Stimulated activated CD8-positive, alpha-beta memory T cell treated with anti-CD3 and anti-CD28 coated beads, Interleukin-12 subunit alpha, Interleukin-12 subunit beta, amount 100 ng/mL, for 4 hours (primary cell): ENCODE results near the gene DACT1.
"Not testable (repeated sequence)": the region's sequence is repeated elsewhere in the genome, so short reads cannot be mapped to it uniquely, and the experiment has no call there.

ENCODE experiments used
- DNase-seq: peaks from one replicate; pipeline ENCODE4 v3.0.0-alpha.2; 2020; ENCODE audit warnings: low read depth

DACT1 gene, protein sequence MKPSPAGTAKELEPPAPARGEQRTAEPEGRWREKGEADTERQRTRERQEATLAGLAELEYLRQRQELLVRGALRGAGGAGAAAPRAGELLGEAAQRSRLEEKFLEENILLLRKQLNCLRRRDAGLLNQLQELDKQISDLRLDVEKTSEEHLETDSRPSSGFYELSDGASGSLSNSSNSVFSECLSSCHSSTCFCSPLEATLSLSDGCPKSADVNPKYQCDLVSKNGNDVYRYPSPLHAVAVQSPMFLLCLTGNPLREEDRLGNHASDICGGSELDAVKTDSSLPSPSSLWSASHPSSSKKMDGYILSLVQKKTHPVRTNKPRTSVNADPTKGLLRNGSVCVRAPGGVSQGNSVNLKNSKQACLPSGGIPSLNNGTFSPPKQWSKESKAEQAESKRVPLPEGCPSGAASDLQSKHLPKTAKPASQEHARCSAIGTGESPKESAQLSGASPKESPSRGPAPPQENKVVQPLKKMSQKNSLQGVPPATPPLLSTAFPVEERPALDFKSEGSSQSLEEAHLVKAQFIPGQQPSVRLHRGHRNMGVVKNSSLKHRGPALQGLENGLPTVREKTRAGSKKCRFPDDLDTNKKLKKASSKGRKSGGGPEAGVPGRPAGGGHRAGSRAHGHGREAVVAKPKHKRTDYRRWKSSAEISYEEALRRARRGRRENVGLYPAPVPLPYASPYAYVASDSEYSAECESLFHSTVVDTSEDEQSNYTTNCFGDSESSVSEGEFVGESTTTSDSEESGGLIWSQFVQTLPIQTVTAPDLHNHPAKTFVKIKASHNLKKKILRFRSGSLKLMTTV

DNA sequence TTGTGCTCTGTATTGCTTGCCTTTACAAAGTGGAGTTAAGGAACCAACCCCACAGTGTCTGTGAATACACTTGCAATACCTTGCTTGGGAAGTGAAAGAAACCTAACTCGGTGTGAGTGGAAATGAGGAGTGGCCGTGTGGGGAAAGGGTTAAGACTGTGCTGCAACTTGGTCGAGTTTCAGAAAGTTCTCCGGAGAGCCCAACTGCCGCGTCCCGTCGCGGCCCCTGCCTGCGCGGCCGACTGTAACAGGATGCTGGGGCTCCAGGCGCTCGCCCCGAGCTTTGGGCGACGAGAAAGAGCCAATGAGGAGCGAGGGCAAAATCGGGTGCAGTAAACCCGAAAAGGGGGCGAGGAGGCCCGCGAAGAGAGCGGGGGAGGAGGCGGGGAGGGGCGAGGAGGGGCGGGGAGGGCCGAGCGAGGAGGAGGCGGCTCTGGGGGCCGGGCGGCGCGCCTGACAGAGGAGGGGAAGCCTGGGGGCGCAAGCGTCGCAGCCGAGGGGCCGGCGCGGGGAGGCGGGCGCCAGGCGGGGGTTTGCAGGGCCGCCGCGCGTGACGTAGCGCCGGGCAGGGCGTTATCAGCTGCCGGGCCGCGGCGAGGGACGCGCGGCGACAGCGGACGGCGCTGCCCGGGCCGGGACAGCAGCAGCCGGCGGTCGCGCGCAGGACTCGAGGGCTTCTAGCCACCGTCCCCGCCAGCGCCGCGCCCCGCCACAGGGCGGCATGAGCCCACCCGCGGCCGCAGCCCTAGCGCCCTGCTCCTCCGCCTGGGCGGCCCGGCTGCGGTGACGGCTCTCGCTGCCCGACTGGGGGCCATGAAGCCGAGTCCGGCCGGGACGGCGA lies at the start of gene DACT1:
Gene DACT1 (plus strand): TSS at position 572 of the 840 bp plus-strand sequence. CDS start 241 bp downstream, at position 813.
- DNase-seq = peak; percentile 26

DNA sequence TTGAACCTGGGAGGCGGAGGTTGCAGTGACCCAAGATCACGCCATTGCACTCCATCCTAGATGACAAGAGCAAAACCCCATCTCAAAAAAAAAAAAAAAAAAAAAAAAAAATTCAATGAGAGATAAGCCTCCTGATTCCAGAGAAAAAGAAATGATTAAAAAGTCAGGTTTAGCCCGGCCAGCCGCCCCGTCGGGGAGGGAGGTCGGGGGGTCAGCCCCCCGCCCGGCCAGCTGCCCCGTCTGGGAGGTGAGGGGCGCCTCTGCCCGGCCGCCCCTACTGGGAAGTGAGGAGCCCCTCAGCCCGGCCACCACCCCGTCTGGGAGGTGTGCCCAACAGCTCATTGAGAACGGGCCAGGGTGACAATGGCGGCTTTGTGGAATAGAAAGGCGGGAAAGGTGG lies 49.4 kb upstream of the DACT1 start:
- DNase-seq = not testable (repeated sequence)

DNA sequence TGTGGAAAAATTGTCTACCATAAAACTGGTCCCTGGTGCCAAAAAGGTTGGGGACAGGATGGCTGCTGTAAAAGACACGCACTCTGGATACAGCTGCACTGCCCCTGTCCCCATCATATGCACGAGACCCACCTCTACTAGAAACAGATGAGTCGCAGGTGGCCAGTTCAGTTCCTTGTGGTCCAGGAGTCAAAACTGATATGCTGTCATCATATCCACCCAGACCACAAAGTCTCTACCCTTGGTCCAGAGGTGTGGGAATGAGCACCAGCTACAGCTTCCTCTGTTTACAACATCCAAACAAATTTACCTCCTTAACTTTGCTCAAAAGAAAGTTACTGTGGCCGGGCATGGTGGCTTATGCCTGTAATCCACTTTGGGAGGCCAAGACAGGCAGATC lies 43.8 kb upstream of the DACT1 start:
- DNase-seq = no peak

DNA sequence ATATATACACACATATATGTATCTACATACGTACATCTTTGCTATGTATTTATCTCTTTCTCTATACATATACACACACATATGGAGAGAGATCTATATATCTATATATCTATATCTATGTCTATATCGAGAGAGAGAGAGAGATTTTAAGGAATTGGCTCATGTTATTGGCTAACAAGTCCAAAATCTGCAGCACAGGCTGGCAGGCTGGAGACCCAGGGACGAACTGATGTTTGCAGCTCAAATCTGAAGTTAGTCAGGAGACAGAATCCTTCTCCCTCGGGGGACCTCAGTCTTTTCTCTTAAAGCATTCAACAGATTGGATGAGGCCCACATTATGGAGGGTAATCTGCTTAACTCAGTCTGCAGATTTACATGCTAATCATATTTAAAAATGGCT lies 40.7 kb upstream of the DACT1 start:
- DNase-seq = no peak

DNA sequence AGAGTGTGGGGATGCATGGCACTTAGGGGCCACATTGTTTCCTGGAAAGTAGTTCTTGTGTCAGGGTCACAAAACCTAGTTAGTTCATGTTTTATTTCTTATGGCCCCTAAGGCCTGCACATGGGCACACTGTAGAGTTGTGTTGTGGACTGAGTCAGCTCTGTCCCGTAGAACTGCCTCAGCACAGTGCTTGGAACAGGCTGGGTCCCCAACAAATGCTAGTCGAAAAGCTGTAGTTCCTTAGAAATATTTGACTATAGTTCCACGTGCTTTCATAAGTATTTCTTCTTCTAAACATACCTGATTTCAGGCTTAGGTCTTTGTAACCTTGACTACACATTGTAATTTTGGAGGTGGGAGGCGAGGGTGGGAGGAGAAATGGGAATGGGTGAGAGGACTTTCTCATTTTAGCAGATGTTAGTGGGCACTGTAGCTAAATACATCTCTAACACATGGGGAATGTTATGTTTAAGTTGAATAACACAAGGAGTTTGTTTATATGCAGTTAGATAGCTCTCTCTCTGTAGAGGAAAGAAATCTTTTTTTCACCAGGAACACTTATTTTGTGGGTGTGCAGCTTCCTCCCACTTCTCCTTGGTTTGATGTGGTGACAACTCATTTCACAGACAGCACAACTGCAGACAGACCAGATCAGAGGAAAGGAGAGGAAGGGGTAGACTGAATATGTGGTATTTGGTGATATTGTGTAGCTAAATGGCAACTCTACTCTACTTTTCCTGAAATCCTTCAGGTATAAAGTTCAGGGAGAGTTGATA lies 39.5 kb upstream of the DACT1 start:
- DNase-seq = no peak

DNA sequence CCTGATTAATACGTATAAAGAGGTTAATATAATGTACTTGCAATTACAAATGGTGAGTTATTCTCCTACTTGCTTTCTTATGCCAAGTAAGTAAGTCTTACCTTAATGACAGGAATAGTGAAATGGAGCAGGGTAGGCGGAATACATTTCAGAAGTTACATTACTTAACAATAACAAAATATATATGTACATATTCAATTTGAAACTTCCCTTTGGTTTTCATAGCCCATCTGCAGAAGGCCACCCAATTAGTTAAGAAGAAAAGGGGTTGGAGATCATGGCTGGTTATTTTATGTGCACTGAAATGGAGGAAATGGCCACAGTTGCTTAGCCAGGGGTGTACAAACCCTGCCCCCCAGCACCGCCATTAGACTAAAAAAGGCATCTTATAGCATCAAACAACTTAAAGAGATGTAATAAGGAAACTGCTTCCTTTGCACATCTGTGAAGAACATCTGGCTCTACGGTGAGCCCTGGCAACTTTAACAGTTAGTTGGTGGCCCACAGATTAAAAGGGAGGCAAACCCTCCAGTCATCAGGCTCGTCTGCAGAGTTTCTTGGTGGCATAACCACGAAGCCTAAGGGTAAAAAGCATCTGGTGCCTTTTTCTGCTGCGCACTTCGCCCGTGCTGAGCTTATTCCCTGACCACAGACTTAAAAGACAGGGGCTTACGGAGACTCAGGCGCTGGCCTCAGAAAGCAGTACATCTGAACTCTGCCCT lies 38.8 kb upstream of the DACT1 start:
- DNase-seq = no peak

DNA sequence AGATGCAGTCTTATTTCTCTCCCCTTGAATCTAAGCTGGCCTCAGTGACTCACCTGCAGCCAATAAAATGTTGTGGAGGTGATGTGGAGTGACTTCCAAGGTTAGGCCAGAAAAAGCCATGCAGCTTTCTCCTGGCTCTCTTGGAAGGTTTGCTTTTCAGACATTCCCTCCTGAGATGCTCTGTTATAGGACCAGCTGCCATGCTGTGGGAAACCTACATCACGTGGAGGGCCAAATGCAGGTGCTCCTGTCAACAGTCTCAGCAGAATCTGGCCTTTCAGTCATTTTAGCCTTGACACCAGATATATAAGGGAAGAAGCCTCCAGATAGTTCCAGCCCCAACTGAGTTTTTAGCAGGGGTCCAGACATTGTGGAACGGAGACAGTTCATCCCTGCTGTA lies 38.1 kb upstream of the DACT1 start:
- no peak for DNase-seq

DNA sequence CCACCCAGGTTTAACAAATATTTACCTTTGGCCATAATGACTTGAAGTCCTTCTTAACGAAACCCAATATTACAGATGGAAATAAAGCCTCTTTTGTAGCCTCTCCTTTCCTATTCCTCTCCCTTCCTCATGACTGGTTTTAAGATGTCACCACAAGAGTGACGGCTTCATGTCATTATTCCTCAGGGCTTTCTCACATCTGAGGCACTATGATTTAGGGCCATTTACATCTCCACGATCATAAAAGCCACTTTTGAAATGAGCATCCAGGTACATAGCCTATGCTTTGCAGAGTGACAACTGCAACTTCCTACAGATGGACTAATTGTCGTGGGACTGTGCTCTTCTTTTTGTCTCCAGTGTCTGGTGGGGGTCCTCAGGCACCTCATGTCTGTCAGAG lies 32.3 kb upstream of the DACT1 start:
- DNase-seq = no peak

DNA sequence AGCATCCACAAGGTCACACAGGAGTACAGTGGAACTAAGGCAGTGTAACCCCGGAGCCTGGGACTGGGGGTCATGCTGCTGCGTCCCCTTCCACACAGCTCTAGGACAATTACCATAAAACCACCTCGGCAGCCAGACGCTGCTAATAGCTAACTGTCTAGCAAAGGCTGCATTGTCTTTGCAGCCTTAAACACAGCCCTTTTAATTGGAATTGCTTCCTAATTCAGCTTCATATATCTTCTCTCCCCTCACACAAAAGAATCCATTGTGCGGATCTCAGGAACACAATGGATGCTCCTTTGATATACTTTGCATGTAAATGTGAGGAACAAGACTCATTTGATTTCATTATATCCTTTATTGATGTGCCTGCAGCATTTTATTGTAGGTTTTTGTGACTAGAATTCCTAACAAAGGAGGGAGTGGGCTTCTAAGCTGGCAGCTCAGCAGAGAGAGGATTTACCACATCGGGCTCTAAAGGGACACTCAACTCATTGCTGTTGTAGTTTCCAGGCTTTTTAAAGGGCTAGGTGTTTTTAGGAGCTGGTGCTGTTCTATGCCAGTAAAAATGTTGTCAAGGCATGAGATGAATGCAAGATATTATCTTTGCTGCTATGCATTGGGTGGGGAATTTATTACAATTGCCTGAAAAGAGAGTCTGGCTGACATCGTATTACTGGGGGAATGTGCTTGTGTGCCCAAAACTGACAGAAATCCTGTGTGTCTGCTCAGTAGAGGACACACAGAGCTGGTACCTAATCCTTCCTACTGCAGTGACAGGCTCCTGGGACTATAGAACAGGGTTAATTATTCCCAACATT lies 30.4 kb upstream of the DACT1 start:
- no peak for DNase-seq

DNA sequence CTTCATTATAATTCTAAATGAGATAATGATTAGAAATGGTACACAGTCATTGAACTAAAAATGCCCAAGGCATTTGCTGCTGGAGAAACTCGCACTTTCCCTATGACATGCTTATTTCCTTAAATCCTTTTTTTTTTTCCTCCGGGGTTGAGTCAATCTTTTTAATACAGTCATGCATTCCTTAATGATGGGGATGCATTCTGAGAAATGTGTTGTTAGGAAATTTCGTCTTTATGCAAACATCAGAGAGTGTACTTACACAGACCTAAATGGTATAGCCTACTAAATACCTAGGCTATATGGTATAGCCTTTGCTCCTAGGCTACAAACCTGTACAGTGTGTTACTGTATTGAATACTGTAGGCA lies 29.8 kb upstream of the DACT1 start:
- DNase-seq = no peak

DNA sequence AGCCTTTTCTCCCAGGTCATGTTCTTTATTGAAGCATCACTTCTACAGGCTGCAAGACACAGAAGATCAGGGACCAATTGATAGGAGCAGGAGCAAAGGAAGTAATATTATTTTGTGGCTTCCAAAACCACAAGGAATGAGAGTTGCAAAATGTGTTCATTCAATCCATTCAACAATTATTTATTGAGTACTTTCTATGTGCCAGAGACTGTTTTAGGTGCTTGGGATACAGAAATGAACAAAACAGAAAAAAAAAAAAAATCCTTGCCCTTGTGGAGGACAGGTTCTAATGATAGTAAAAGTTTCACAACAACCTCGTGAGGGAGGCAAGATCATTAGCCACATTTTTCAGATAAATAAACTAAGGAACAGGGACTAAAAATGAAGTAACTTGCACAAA lies 20.1 kb upstream of the DACT1 start:
- no peak for DNase-seq

DNA sequence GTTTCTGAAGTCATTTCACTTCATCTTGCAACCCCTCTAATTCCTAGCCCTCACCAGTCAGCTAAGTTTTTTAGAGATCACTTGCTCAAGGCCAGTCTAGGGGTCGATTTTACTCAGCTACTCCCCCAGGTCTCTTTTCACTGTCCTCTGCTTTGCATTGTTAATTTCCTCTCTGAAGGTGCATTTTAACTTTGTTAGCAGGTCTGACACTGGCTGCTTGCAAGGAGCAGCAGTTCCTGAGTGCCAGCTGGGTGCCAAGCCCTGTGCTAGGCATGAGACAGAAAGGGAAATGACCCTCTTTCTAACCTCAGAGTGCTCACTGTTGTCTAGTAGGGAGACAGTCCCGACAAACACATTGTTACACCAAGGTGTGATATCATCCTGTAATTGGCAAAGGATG lies 17.8 kb upstream of the DACT1 start:
- no peak for DNase-seq

DNA sequence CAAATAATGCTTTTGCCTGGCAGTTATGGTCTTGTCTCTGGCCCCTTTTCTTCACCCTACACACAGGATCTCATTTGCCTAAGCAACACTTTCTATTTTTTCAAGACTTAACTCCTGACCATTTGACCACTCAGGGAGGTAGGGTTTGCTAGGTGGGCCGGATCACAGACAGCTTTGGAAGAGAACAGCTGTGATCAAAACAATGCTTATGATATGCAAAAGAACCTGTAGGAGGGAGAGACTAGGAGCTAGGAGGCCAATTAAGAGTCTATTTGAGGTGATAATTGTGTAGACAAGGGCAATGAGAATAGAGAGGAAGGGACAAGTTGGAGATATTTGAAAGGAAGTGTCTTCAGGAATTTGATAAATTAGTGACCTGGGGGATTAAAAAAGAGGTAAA lies 12.3 kb upstream of the DACT1 start:
- no peak for DNase-seq

DNA sequence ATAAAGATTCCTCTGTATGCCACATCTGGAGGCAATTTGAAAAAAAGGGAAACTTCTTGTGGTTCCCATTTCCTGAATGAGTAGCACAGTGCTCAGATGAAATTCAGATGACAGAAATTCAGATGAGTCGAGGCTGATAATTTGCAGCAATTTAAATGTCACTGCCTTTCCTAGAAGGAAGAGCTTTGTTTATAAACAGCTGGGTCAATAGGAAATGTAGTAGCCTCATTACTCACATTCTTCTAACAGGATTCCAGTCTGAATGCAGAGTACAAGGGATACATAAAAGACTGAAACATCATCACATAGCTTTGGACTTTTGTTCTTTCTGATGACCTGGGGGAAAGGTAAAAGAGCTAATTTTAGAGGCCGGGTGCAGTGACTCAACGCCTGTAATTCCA lies 11.3 kb upstream of the DACT1 start:
- no peak for DNase-seq

DNA sequence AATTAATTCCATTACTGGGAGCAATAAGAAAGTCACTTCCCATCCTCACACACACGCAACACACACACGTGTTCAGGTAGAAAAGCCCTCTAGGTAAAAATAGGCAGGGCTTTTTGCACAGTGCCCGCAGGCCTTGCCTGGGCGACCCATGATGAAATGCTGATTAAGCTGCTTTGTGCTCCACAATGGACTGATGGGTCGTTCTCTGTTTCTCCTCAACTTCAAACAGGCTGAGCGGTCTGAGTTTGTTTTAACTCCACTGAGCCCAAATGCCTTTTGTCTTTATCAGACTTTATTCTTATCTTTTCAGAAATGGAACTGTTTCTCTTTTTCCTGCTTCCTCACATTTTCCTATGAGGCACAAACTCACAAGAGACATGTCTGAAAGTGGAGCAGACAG lies 9.4 kb upstream of the DACT1 start:
- no peak for DNase-seq

DNA sequence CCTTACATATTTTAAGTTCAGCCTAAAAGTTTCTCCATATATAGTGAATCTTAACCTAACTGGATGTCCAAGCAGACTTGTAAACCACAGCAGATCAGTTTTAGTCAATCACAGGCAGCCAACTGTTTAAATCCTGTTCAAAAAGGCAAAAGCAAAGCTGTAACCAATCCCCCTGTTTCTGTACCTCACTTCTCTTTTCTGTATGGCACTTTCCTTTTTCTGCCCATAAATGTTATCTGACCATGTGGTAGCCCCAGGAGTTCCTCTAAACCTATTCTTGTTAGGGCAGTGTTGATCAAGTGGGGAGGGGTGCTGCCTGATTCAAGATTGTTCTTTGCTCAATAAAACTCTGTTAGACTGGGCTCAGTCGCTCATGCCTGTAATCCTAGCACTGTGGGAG lies 8.5 kb upstream of the DACT1 start:
- no peak for DNase-seq

DNA sequence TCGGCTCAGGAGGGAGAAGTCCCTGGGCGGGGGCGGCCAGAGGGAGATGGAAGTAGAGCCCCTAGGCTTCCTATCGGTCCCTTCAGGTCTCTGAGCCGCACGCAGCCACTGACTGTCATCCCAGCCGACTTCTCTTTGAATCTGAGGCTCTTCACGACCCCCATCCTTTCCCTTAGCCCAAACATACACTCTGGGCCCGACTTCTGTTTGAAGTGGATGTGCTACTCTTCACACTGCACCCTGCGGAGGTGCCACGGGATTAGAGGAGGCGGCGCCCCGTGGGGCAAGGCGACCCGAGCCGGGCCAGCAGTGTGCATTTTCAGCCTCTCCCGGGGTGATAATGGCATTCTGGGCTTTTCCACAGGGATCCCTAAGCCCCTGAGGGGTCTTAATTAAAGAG lies 6.0 kb upstream of the DACT1 start:
- DNase-seq = no peak

DNA sequence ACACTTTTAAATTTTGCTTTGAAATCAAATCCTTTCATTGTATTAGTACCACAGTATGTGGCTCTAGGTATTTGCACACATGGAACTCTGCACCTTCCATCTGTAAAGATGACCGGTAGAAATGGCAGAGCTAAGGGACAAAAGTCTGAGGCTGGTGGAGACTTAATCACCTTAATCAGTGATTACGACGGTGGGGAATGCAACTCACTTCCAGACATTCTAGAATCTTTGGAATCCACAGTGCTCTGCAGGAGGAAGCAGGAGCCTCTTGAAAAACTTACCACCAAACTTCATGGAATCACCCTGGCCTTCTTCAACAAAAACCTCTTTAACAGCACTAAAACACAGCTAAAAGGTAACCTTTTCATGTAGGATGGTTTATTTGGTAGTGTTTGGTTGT lies 3.9 kb upstream of the DACT1 start:
- DNase-seq = no peak

DNA sequence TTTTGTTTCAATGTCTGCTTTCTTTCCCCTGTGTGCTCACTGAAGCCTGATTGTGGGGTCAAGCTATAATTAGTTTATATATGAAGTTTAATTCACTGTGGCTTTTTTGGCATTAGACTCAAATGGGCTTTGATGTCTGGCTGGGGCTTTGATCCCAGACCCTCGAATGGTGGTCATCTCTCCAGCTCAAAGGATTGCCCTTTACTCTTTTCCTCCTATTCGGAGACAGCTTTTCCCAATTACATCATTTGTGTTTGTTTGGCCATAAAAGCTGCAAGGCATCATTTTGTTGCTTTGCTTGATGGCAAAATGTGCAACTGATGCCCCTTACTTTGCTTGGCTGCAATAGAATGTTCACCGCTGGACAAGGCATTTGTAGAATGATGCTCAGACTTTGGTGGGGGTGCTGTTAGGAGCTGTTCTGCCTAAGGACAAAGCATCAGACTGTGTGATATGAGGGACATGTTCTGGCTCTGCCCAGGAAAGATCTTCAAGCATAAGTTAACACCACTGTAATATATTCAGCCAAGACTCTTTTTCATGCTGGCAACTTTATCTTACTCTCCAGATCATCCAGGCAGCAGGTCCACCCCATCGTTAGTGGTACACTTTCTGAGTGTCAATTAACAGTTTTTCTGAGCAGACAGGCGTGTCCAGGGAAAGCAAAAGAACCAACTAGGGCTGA lies 3.2 kb upstream of the DACT1 start:
- no peak for DNase-seq
